ENCODE results near the gene TMEM156.
"Not testable (repeated sequence)": the region's sequence is repeated elsewhere in the genome, so short reads cannot be mapped to it uniquely, and the experiment has no call there.

TMEM156 gene

DNA sequence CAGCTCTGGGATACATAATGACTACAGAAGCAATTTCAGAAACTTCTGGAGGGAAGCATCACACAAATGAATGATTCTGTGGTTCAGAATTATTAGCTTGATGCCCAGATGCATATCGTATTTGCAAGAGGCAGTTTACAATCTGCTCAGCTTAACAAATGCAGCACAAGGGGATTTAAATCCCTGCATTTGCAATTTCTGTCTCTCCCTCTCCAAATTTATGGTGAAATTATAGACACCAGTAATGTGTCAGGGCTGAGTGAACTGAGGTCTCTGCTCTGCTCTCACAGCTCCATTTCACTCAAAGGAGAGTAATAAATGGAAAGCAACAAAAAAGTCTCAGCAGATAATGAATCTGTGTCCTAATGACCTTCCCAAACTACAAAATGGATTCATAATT, 80.2 kb downstream of the TMEM156 start:
- DNase-seq = no peak

DNA sequence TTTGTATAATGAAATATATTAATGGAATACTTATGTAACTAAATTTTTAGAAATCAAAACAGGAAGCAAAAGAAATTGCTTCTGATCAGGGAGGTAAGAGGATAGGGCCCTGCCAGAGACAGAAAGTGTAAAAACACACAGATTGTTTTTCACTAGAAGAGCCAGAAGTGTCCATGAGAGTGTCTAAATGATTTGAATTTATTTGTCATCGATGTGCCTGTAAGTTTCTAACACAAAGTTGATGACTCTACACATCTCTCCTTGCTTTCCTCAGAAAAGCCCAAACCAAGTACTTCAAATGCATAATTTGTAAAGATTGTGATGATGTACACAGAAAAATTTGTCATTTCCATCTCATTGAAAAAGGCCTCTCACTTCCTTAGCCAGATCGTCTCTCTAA, 80.6 kb downstream of the TMEM156 start:
- no peak for DNase-seq

DNA sequence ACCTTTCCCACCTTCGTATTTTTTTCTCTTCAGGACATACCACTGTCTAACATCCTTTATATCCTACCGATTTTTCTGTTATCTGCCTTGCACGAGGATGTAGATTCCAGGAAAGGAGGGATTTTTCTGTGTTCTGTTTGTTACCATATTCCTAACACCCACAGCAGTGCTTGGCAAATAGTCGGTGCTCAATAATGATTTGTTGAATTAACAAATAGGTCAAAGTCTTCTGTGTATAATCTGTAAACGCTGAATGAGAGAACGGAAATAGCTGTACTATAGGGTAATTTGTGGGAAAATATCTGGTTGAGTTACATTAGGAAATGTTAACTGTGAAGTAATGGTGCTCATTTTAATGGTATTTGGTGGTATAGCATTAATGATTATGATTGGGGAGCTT, 81.5 kb downstream of the TMEM156 start:
- no peak for DNase-seq

GRCh38 chr4:38950159-38950558, 82.0 kb downstream of the TMEM156 start:
- DNase-seq = no peak

GRCh38 chr4:38949411-38950051, 82.7 kb downstream of the TMEM156 start:
- DNase-seq = no peak

GRCh38 chr4:38948551-38948950, 83.7 kb downstream of the TMEM156 start:
- DNase-seq = no peak

- no peak for DNase-seq
Observed at GRCh38 chr4:38946919-38947318, 85.3 kb downstream of the TMEM156 start.

DNA sequence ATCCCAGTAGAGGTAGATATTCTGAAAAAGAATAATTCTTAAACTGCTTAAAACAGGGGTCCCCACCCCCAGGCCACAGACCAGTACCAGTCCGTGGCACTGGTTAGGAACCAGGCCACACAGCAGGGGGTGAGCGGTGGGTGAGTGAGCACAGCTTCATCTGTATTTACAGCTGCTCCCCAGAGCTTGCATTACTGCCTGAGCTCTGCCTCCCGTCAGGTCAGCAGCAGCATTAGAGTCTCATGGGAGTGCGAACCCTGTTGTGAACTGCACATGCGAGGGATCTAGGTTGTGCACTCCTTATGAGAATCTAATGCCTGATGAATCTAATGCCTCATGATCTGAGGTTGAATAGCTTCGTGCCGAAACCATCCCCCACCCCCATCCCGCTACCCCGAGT, 87.8 kb downstream of the TMEM156 start:
- no peak for DNase-seq

DNA sequence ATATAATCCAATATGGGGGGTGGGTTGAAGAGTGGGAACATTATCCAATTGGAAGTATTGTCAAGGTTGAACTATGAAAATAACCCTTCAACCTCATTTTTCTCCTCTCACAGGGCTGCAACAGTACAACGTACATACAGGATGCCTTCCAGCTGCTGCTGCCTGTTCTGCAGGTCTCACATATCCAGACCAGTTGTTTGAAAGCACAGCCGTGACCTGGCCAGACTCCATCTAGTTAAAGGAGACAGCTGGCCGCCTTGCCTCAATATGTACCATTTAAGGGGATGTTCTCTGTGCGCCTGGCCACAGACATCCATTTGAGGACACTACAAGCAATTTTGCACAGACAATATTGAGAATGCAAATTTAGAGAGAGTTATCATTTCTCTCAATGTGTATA, 88.9 kb downstream of the TMEM156 start:
- DNase-seq = no peak

GRCh38 chr4:38941906-38942305, 90.3 kb downstream of the TMEM156 start:
- DNase-seq = not testable (repeated sequence)

DNA sequence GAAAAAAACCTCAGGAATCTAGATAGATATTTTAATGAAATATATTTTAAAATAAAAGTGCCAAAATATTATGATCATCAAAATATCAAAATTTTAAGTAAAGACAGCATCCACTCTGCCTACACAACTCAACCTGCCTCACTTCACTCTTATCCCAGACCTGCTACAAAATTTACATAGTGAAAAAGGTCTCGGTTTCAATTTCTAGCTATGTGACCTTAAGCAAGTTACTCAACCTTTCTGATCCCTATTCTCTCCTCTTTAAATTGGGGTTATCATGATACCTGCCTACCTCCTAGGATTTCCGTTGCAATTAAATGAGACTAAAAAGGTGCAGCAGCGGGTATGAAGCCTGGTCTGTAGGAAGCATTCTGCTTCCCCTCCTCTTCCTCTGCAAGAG, 91.7 kb downstream of the TMEM156 start:
- DNase-seq = no peak

DNA sequence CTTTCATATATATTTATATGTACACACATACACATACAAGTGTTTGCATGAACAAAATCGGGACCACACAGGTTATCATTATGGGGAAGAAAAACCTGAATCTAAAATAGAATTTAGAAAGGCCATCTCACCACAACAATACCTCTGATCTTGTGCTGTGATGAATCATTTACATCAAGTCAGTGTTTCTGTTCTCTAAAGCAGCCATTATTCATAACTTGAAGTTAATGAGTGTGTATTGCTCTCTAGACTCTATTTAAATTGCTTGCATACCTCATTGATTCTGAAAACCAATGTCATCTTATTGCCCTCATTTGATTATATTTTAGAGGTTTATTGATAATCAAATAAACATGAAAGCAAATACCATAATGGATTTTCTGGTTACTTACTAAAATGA, 93.0 kb downstream of the TMEM156 start:
- DNase-seq = no peak

- DNase-seq = no peak
Observed at GRCh38 chr4:38935391-38936073, 96.7 kb downstream of the TMEM156 start.

- no peak for DNase-seq
Observed at GRCh38 chr4:38931125-38931524, 101.1 kb downstream of the TMEM156 start.

DNA sequence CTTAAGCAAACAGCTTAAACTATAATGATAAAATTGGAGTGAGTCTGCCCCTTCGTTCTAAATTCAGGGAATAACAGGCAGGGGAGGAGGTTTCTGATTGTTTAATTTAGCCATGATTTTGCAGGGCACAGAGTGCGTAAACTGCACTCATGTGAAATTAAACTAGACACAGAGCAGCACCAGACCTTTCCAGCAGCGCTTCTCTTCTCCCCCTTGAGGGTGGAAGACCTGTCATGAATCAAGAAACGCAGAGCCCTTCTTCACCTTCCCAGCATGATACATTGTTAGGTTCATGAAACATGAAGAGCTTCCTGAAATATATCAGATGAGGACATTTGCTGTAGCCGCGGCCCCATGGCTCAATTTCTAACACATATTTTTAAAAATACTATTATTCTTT, 101.5 kb downstream of the TMEM156 start:
- no peak for DNase-seq

- no peak for DNase-seq
Observed at GRCh38 chr4:38930204-38930603, 102.0 kb downstream of the TMEM156 start.

DNA sequence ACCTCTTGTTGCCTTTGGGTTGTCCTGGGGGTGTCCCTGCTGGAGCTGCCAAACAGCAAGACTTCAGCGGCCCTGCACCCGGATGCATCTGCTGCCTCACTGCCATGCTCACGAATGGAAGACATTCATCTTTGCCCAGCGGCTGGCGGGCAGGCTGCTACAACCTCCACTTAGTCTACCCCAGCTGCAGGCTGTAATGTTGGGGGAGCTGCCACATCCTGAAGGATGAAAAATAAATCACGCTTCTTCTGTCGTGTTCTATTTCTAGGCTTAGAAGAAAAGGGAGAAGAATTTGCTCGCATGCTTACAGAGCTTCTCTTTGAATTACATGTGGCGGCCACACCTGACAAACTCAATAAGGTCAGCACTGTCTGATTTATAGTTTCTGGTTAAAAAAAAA, 103.2 kb downstream of the TMEM156 start:
- no peak for DNase-seq

- no peak for DNase-seq
Observed at GRCh38 chr4:38928568-38928967, 103.6 kb downstream of the TMEM156 start.

DNA sequence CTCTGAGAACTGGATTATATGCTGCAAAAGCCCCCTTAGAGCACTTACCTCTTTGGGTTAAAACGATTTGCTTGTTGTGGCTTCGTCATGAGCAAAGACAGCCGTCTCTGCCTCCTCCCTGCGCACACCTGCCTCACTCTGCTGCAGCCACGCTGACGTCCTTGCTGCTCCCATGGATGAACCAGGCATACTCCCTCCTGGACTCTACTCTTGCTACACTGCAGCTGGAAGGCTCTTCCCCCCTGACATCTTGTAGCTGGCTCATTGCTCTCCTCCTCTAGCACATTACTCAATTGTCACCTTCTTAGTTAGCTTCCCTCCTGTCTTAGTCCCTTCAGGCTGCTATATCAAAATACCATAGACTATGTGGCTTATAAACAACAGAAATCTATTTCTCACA, 105.3 kb downstream of the TMEM156 start:
- no peak for DNase-seq

GRCh38 chr4:38925492-38926413, 106.5 kb downstream of the TMEM156 start:
- DNase-seq = no peak

- no peak for DNase-seq
Observed at GRCh38 chr4:38924353-38924752, 107.9 kb downstream of the TMEM156 start.

- no peak for DNase-seq
Observed at GRCh38 chr4:38923746-38924145, 108.5 kb downstream of the TMEM156 start.

DNA sequence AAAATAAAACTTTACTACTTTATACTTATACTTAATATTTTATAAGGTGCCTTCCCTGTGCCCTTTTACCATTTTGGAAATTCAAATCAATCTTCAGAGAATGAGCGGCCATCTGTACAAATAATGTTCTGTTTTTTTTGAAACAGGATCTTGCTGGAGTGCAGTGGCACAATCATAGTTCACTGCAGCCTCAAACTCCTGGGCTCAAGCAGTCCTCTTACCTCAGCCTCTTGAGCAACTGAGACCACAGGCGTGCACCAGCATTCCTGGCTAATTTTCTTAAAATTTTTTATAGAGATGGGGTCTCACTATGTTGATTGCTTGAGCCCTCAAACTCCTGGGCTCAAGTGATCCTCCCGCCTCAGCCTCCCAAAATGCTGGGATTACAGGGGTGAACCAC, 111.1 kb downstream of the TMEM156 start:
- no peak for DNase-seq

DNA sequence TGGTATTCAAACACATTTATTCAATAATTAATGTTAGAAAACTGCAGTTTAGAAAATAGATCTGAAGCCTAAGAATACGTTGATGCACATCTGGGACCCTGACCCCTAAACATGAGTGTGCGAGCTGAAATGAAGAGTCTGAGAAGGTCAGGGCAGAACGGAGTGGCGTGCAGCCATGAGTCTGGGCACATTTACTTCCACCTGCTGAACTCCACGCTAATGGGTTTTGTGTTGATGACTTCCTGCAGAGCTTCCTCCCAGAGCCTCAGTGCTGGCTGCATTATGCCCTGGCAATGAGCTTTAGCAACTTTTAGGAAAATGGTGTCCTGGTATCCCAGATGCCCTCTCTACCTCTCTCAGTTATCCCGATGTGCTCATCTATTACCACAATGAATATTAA, 111.5 kb downstream of the TMEM156 start:
- no peak for DNase-seq

Measured in 8988T (cell line).